Measurements from ENCODE around the gene CHST2.

CHST2 gene

DNA sequence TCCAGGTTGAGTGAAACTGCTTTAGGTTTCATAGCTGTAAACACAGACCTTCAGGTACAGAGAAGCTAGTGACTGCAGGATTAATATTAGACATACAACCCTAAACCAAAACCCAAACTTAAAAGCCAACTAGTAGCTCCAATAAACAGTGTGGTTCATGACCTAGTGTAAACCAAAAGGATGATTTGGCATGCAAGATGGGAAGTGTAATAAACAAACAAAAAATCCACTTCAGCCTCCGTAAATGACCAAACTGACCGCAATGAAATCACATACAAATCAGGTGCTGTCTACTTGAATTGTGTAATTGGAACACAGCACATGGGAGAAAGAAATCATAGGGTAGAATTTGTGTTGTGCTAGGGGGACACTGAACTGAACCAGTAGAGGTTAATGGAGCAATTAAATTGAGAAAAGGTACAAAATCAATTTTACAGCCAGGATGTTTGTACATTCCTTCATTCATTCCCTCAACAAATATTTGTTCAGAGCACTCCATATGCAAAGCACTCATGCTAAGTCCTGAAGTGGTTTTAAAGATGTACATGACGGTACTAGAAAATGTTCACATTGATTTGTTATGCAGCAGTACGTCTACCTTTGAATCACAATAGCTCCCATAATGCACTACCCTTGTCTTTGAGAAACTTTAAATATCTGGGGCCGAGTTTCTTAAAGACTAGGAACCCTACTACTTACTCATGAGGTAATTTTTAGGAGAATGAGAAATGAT, 21.4 kb upstream of the CHST2 start:
- DNase-seq, result no peak

DNA sequence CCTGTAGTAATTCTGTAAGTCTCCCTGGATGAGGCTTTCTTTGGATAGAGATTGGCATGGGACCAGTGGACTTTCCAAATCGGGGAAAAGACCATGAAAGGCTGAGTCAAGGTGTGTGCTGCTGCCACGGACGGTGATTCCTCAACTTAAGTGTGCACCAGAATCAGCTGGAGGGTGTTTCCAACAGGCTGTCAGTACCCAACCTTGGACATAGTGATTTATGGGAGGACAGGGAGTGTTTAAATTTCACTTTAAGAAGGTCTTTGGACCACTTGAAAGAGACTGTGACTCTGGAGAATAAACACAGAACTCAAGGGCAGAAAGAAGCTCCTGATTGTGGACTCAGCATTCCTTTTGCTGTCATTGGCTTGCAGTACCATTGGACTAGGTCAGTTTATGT, 20.4 kb upstream of the CHST2 start:
- no peak for DNase-seq

DNA sequence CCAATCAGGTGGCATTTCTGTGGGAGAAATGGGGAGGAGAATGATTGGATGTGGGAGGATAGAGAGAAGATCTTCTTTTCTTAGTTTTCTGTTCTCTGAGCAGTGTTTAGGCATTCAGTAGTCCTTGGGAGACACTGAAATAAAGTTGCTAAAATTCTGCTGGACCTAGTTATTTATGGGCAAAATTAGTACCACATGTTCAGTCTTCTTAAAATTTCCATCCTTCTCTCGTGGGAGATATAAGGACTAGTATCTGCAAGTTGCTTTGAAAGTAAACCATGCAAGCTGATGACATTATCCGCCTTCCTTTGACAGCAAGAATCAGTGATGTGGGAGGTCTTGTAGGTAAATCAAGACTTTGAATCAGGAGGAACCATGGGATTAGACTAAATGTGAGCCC, 19.9 kb upstream of the CHST2 start:
- no peak for DNase-seq

DNA sequence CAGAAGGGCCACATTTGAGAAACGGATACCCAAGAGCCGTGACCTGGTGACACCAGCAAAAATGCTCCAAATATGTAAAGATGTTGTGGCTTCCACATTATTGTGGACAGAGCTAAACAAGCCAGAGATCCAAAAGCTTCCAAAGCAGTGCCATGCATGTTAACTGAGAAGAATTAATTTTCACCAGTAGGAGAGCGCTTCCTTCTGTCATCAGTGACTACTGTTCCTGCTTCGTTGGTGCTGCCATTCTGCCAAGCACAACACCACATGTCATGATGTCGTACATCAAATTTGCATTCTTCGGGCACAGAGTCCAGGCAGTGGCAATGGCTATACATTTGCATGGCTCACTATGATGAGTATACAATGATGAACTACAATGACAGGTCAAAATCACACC, 19.1 kb upstream of the CHST2 start:
- DNase-seq, result no peak

DNA sequence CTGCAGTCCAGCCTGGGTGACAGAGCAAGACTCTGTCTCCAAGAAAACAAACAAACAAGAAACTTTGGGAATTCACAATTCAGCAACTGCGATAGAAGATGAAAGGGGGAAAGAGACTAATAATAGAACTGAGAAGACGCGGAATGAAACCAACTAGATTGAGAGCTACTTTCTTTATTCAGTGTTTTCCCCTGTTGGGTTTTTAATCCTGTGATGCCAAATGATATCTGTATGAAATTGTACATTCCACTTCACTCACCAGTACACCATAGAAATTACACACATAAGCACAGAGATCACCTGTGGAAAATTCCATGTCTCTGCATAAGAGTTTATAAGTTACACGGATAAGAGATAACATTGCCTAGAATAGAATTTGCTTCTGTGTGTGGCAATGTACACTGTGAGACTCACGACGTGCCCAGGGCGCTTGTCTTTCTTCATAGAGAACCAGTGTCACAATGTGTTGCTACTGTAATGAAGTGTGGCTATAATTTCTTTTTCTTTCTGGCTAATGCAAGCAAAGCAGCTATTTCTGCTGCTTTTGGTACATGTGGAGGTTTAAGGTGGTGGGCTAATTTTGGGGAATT, 17.7 kb upstream of the CHST2 start:
- no peak for DNase-seq

DNA sequence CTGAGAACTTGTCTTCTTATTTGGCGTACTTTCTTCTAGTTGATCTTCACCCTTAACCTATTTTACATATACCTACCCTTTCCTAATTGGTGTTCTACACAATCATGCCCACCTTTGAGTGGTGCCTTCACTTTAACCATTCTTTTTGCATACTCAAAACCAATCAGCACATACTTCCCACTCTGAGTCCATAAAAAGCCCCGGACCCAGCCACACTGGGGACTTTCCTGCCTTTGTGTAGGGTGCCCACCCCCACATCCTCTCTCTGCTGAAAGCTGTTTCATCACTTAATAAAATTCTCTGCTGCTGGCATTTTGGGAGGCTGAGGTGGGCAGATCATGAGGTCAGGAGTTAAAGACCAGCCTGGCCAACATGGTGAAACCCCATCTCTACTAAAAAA, 15.9 kb upstream of the CHST2 start:
- DNase-seq, result peak in 1 of 2 donors; percentile 42

DNA sequence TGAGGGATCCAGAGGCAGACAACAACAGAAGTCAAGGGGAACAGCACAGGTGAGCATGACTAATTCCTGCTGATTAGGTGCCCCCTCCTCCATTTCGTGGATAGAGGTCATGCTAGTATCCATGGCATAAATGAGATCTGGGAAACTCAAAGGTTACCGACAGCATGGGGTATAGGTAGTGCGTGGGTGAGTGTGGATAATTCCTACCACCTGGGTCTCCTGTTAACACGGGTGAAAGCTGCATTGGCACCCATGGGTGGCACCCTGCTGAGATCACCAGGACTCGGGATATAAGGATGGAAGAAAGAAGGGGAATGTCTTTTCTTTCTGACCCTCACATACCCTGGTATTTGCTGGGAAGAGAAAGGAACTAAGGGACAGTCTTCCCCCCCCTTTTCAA, 14.4 kb upstream of the CHST2 start:
- DNase-seq, result no peak

DNA sequence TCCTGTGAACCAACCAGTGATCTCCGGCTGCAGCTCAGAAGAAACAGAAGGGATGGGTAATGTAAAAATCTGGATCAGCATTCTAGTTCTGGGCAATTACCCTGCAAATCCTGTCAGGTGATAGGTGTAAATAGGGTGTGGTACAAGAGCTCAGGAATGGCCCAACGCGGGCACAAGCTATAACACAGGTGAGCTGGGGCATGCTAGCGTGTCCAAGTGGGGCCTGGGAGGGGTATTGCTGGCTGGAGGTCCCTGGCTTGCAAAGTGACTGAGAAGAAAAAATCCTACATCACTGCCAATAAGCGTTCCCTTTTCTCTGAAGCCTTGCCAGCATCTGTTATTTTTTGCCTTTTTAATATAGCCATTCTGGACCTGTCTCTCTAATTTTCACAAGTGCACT, 9.7 kb upstream of the CHST2 start:
- DNase-seq, result no peak

DNA sequence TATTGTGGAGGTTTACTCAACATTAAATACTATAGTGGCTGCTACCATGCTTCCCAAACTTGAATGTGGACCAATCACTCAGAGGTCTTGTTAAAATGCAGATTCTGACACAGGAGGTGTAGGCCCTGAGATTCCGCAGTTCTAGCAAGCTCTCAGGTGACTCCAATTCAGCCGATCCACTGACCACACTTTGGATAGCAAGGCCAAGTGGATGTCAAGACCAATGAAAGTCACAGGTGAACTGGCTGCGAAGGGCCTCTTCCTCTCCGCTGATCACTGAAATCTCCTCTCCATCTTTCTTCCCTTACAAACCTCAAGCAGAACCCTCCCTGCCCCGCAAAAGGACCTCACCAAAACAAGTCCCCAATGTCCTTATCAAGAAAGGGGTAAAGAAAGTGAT, 9.2 kb upstream of the CHST2 start:
- DNase-seq, result no peak

DNA sequence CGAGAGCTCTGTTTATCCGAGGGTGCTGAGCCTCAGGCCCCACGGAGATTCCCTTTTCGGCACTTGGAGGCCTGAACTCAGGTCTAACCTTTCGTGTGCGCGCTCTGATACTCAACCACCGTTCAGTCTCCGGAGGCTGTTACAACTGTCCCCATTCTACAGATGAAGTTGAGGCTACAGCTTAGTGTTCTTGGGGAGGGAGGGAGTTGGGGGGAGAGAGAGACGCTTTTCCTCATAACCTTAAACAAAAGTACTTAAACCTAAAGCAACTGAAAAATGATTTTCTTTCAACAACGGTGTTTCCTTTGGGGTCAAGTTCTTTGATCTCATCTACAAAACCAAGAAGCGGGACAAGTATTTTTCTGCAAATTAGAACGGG, 952 bp upstream of the CHST2 start:
- DNase-seq, result no peak

DNA sequence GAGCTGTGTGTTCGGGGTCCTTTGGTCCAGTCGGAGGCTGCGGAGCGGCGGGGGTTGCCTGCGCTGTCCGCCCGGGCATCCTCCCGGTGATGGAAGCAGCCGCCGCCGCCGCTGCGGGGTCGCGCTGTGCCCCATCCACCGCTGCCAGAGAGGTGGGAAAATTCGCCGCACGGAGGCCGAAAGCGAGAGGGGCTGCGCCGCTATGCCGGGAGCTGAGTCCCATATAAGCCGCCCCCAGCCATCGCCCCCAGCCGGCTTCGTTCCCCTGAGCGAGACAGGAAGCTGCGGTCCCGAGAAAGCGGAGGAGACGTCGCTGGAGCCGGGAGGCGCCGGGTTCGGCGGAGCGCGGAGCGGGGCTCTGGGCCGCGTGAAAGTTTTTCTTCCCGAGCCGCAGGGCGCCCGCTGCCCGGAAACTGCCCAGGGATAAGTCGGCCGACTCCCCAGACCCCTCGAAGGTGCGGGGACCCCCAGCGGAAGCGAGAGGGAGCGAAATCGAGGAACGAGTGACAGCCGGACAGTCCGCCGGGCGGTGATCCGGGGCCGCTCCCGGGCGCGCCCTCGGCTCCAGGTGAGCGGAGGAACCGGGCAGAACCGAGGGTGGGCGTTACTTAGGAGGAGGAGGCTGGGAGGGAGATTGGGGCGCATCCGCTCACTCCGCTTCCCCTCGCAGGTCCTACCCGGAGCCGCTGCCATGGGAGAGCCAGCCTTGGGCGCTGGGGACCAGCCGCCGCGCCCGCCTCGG, 574 bp downstream of the CHST2 start:
- peak in 1 of 2 donors; percentile 22 for DNase-seq

DNA sequence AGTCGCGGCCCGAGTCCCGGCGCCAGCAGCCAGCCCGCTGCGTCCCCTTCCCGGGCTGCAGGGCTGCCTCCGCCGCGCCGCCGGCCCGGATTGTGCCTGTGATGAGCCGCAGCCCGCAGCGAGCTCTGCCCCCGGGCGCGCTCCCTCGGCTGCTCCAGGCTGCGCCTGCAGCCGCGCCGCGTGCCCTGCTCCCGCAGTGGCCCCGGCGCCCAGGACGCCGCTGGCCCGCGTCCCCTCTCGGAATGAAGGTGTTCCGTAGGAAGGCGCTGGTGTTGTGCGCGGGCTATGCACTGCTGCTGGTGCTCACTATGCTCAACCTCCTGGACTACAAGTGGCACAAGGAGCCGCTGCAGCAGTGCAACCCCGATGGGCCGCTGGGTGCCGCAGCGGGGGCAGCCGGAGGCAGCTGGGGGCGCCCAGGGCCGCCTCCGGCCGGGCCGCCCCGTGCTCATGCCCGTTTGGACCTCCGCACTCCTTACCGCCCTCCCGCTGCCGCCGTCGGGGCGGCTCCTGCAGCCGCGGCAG, 1.2 kb downstream of the CHST2 start:
- DNase-seq, result peak; percentile 25 to 49

DNA sequence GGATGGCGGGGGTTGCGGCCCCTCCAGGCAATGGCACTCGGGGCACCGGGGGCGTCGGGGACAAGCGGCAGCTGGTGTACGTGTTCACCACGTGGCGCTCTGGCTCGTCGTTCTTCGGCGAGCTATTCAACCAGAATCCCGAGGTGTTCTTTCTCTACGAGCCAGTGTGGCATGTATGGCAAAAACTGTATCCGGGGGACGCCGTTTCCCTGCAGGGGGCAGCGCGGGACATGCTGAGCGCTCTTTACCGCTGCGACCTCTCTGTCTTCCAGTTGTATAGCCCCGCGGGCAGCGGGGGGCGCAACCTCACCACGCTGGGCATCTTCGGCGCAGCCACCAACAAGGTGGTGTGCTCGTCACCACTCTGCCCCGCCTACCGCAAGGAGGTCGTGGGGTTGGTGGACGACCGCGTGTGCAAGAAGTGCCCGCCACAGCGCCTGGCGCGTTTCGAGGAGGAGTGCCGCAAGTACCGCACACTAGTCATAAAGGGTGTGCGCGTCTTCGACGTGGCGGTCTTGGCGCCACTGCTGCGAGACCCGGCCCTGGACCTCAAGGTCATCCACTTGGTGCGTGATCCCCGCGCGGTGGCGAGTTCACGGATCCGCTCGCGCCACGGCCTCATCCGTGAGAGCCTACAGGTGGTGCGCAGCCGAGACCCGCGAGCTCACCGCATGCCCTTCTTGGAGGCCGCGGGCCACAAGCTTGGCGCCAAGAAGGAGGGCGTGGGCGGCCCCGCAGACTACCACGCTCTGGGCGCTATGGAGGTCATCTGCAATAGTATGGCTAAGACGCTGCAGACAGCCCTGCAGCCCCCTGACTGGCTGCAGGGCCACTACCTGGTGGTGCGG, 1.9 kb downstream of the CHST2 start:
- peak; percentile 58 to 69 for DNase-seq

DNA sequence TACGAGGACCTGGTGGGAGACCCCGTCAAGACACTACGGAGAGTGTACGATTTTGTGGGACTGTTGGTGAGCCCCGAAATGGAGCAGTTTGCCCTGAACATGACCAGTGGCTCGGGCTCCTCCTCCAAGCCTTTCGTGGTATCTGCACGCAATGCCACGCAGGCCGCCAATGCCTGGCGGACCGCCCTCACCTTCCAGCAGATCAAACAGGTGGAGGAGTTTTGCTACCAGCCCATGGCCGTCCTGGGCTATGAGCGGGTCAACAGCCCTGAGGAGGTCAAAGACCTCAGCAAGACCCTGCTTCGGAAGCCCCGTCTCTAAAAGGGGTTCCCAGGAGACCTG, 2.5 kb downstream of the CHST2 start:
- no peak for DNase-seq

DNA sequence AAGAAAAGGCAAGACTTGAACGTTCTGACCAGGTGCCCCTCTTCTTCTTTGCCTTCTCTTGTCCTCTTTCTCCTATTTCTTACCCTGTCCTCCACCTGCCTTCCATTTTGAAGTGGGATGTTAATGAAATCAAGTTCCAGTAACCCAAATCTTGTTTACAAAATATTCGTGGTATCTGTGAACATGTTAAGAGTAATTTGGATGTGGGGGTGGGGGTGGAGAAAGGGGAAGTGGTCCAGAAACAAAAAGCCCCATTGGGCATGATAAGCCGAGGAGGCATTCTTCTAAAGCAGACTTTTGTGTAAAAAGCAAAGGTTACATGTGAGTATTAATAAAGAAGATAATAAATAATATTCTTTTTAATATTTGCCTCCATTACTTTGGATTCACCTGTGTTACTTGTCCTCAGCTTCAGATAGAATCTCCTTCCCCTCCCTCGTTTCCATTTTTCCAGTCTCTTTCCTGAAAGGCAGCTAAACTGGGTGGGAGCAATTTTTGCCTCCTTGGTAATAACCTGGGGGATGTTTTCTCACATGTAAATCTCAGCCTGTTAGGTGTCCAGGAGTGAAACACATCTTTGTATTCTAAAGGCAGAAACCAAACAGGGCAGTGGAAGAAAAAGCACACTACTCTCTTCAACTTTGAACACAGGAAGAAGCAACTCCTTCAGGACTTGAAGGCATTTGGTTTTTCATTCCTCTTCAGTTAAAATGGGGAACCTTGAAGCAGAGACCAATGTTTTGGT, 3.2 kb downstream of the CHST2 start:
- peak; percentile 11 to 14 for DNase-seq

DNA sequence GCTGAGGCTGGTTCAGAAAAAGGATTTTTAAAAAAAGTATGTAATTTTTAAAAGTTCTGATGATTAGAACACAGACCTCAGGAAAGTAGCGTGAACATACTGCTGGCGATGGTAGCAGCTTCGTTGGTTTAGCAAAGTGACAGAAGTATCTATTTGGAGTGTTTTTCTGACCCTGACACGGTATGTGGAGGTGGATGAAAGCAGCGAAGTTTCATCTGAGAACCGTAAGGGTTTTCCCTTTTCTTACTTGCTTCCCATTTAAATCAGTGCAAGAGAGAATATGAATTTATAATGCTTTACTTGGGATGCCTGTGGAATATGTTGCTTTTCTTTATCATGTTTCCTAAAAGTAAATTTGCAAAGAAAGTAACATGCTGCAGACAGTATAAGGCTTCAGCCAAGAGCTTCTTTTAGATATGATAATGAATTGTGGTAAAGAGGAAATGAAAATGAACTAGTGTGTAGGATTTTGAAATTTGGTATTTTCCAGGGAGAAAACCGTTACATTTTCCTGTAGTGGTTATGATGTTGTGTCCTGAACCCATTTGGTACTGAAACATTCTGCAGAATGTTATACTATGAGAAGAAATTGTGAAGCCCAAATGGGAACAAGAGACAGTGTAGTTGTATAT, 3.9 kb downstream of the CHST2 start:
- DNase-seq, result peak; percentile 7 to 41

DNA sequence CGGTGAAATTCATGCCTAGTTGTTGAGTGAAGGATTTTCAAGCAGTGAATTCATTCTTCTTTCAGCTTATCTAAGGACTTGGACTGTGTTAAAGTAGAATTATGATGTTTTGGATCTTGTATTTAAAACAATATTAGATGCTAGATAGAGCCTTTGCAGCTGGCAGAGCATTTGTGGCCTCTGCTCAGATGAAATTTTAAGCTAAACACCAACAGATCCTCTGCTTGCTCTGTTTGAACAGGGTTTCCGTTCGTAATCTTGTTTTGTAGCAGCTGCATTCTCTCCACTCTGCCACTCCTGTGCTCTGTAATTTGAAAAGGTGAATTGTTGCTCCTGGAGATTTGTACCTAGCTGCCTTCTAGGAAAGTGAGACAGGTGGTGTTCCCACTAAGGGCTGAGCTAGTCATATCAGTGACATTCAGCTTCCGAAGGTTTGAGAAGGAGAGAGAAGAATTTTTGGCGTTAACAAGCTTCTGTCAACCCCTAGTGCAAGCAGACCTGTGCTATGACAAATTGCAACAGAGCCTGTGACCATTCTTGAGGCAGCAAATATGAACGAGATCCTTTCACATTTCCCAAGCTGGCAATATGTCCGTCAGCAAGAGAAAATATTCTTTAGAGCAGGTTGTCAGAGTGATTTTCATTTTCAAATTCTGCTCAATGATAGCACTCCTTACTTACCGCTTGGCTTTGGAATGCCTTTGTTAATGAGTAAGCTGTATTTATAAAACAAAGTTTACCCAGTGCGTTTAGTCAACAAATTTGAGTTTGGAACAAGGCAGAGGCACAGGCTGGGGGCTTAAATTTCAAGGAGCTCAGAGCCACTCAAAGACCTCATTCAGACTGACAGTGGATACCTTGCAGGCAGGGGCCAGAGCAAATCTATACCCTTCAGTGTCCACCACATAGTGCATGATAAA, 5.3 kb downstream of the CHST2 start:
- no peak for DNase-seq

DNA sequence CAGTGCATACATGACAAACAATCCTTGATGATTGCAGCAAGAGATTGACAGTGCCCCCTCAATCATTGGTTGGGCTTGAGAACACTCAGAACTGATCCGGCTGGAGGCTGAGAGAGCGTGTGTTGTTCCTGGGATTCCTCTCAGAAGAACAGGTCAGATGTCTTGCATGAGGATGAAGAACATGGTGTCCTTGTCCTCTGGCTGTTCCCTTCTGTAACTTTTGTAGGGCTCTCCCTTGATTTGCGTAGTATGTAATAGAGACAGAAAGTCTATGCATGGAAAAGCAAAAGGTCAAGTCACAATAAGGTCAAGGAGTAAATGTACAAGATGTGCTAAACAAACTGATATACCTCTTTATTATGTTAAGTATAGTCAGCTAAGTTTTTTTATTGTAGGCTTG, 8.2 kb downstream of the CHST2 start:
- DNase-seq, result no peak

DNA sequence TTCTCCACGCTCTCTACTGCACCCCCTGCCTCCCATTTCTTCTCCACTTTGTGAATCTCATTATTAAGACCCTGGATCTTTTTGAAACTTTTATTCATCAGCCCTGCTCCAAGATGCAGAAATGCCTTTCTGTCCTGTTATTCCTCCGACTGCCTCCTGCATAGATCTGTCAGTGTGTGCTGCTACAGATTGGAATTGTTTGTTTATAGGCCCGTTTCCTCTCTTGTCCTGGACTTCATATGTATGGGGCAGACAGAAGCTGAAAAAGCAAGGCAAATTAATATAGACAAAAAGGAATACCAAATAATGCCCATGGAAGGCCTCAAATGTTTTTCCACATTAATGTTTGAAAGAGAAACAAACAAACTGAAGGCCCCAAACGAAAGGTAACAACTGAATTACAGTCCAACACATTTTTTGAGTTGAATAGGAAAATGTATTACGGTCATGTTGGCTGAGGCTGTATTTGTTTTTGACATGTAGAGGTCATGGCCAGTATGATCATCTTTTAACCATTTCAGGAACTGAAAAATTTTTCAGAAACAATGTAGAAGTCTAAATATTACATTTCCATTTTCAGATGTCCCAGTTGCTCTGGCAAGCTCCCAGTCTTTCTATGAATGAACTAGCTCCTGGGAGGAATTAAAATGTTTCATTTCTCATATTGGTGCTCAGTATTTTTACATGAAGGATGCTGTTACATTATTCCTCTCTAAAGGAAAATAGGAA, 8.8 kb downstream of the CHST2 start:
- DNase-seq, result no peak
